ENCODE measurements around the gene LSAMP.

DNA sequence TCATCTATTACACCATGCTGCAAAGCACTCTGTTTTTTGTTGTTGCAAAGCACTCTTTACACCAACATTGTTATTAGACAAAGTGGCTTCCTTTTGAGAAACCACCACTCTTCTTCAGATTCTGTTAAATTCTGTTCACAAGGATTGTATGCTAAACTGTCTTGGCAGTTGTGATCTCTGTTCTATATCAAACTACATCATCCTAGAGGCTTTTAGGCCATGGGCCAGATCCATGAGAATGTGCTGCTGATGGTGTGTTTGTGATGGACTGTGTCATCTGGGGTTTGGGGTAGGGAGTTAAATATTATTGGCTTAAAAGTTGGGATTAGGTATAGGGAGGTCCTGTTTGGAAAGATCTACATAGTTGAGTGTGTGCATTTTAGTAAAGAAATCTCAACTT is 592.2 kb downstream of the LSAMP start:
- TF ChIP-seq CTCF (conservative IDR thresholded peaks at IDR 0.05) (no peak), EZH2 (IDR thresholded peaks at IDR 0.05; ENCODE audit: low read depth) (no peak)

All from PC-9 (cell line).